ENCODE results near the gene TMEM205. TPM values are rescaled to one million over a fixed set of nuclear protein-coding genes. Genes with fewer than 3 reads are reported as not detected.
"Not testable (repeated sequence)": the region's sequence is repeated elsewhere in the genome, so short reads cannot be mapped to it uniquely, and the experiment has no call there.

TMEM205 gene
- total RNA-seq, 2 donors from 2014 or later = 41.5 to 42.9 TPM

DNA sequence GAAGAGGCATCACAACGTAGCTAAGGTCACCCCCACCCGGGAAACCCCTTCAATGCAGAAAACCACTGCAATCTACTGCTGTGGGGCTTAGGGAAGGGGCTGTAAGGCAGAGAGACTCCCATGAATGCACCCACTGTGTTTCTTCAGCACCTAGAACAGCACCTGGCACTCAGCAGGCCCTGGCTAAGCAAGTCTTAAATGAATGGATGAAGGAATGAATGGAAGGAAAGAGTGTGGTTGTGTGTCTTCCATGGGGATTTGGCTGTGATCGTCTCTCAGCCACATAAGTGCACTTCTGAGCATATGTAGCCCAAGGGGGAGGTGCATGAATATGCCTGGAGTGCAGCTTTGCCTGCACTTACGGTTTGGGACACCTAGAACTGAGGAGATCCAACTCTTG lies 3.1 kb upstream of the TMEM205 start:
- DNase-seq (ENCODE audit: low spot score) = no peak
- intact Hi-C loops (cut with DNase I) = no loop called here

DNA sequence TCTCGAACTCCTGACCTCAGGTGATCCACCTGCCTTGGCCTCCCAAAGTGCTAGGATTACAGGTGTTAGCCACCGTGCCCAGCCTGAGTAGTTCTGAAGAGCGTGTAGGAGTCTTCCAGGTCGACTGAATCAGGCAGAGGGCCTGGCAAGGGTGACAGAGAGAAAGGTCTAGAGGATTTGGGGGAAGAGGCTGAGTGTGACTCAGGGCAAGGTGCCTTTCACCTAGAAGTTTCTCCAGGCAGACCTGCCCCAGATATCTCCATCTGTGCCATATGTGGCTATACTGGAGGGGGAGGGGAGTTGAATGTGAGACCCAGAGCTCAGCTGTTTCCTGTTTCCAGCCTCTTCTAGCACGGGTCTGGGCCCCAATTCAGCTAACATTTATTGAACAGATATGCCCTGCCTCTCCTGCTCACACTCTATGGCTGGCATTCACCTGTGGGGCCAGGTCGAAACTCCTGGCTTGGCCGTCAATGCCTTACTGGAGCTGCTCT lies 1.5 kb upstream of the TMEM205 start:
- DNase-seq (ENCODE audit: low spot score) = no peak
- intact Hi-C loops (cut with DNase I) = no loop called here

DNA sequence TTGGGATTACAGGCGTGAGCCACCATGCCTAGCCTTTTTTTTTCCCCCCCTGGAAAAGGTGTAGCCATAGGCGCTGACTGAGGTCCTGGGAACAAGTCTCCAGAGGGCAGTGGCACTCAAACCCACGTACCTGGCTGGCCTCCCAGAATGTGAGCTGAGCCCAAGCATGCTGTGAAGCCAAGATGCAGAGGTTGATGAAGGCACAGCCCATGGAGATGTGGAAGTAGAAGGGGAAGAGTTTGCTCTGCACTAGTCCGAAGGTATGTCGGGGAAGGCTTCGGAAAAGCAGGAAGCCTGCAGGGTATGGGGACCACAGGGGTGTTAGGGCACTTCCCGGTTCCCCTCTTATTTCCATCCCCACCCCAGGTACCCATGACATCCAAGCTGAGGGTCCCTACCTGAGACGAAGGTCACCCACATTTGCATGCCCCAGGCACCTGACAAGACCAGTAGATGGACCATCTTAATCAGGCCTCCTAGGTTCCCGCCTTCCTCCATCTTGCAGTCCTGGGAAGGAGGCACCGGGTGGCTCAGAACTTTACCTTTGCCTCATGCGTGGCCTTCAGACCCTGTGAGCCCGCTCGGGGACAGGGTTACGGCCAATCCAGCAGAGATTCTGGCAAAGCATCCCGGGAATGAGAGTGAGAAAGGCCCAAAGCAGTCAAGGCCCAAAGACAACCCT lies 805 bp downstream of the TMEM205 start:
- no peak for DNase-seq (ENCODE audit: low spot score)
- intact Hi-C loops (cut with DNase I) = no loop called here

DNA sequence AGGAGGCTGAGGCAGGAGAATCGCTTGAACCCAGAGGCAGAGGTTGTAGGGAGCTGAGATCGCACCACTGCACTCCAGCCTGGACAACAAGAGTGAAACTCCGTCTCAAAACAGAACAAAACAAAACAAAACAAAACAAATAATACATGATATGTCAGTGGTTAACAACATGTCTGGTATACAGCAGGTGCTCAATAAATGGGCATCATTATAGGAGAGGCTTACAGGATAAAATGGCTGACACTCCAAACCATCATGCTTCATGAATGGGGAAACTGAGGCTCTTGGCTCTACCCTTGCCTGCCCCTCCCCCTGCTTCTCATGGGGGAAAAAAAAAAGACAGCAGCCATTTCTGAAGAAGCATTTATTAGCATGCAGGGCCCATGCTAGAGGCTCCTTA lies 3.6 kb downstream of the TMEM205 start:
- no peak for DNase-seq (ENCODE audit: low spot score)
- intact Hi-C loops (cut with DNase I) = no loop called here

DNA sequence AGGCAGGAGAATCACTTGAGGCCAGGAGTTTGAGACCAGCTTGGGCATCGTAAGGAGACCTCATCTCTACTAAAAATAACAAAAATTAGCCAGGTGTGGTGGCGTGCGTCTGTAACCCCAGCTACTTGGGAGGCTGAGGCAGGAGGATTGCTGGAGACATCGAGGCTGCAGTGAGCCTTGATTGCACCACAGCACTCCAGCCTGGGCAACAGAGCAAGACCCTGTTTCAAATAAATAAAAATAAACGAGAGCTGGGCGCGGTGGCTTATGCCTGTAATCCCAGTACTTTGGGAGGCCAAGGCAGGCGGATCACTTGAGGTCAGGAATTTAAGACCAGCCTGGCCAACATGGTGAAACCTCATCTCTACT lies 6.0 kb downstream of the TMEM205 start:
- DNase-seq (ENCODE audit: low spot score); intact Hi-C loops (cut with DNase I): not testable (repeated sequence)

DNA sequence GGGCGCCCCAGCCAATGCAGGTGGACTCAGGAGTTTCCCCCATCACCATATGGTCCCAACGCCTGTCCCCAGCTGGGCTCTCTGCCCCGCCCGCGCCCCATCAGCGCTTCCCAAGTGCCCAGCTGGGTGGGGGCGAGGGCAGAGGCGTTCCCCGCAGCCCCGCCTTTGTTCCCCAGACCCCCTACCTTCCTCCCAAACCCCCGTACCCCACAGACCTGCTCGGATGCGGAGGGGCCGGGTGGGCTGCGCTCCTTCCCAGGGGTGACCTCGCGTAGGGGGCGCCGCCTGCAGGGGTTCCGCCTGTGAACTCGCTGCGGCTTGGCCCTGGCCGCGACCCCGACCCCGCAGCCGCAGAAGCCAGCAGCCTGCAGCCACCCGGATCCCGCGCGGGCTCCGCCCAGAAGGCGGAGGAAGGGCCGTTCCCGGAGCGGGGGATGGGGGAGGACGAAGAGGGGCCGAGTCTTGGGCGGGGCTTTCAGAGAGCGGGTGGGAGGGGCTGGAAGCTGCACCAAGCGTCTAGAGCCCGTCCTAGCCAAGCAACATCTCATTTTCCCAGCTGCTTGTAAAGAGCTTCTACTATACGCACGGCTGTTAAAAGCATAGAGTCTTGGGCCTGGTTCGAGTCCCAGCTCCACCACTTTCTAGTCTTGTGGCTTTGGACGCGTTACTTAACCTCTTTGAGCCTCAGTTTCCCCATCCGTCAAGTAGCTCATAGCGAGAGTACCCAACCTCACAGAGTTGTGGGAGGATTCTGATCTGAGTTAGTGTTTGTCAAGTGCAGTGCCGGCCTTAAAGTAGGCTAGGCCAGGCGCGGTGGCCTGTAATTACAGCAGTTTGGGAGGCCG lies 6.6 kb downstream of the TMEM205 start, which contains the start of gene RAB3D:
RAB3D (minus strand) TSS at position 404 of the 845 bp plus-strand sequence. CDS start 2,258 bp downstream, outside the sequence.
- intact Hi-C loops (cut with DNase I) = no loop called here

DNA sequence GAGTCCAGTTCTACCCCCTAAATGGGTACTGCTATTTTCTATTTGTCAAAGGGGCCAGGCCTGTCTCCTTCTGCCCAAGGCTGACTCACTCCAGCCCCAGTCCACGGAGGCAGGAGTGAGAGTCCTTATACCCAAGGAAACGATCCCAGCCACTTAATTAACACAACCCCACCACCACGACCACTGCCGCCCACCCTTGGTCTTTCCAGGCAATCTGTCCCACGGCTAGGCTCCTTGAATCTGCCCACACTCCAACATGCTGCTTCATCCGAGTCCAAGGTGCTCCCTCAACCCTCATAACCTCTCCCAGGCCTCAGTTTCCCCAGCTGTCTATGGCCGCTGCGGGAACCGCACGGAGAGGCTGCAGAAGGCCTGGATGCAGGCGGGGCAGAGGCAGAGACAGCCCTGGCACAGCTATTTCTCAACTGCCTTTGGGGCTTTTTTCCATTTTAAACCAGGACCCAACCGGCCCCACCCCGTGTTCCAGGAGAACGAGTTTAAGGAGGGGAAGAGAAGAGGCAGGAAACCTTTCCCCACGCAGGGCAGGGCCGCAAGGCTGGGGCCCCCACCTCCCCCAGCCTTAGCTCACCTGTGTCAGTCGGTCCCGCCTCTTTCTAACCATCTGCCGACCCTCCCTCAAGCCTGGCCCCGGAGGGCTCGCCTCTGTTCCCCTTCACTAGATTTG lies 7.4 kb downstream of the TMEM205 start:
- no peak for DNase-seq (ENCODE audit: low spot score)
- intact Hi-C loops (cut with DNase I) = no loop called here

More for the DNA sequence above, 6.6 kb downstream of the TMEM205 start, which contains the start of gene RAB3D:
- peak; percentile 98 for DNase-seq (ENCODE audit: low spot score)

DNA sequence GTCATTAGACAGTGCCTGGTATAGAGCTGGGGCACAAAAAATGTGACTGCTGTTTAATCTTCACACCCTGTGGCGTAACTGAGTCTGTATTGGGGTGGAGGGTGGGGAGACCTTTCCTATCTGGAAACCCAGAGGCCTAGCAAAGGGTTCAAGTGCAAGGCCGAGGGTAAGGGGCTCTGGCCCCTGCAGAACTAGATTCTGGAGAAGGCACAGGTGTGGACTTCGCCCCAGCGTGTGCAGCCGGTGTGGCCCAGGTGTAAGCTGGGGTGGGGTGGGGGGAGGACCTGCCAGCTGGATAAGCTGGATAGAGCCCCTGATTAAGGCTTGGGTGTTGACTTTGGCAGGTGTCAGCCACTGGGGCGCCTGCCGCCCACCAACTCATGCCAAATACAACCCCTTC lies 7.9 kb downstream of the TMEM205 start:
- intact Hi-C loops (cut with DNase I) = no loop called here
- DNase-seq (ENCODE audit: low spot score) = no peak

DNA sequence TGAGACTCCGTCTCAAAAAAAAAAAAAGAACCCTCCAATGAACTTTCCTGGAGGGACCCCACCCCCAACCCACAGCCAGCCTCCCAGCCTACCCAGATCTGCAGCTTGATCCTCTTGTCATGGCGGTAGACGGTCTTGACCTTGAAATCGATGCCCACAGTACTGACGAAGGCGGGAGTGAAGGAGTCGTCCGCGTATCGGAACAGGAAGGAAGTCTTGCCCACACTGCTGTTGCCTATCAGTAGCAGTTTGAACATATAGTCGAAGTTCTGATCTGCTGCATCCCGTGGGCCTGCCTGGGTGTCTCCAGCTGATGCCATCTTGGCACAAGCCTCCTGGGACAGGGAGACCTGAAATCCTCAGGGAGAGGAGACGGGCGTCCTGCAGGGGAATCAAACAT lies 9.0 kb downstream of the TMEM205 start:
- intact Hi-C loops (cut with DNase I) = no loop called here
- no peak for DNase-seq (ENCODE audit: low spot score)

DNA sequence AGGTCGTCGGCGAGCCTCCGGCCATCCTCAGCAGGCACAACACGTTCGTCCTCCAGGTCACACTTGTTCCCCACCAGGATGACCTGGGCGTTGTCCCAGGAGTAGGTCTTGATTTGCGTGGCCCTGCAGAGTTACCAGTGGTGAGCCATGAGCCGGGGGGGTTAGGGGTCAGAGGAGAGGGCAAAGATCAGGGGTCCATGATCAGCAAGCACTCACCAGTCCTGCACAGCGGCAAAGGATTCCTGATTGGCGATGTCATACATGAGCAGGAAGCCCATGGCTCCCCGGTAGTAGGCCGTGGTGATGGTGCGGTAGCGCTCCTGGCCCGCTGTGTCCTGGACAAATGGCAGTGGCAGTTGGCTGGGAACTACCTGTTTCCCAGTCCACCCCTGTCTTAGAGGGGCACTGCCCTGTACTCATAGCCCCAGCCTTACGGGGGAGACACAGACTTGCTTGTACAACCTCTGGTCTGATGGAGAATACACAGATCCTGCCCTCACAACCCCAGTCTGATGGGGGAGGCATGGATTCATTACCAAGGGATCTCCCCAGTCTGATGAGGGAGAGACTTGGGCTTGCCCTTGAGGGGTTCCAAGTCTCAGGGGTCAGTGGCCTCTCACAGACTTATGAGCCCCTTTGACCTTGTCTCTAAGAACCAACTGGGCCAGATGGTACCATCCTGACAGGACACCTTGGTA lies 10.5 kb downstream of the TMEM205 start:
- DNase-seq (ENCODE audit: low spot score) = no peak
- intact Hi-C loops (cut with DNase I) = no loop called here

DNA sequence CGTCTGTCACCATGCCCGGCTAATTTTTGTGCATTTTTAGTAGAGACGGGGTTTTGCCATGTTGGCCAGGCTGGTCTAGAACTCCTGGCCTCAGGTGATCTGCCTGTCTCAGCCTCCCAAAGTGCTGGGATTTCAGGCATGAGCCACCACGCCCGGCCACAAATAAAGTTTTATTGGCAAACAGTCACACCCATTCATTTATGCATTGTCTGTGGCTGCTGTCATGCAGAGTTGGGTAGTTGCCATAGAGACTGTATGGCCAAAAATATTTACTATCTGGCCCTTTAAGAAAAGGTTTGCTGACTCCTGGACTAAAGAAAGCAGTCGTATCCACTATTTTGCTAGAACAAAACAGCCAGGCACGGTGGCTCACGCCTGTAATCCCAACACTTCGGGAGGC lies 12.2 kb downstream of the TMEM205 start:
- DNase-seq (ENCODE audit: low spot score) = not testable (repeated sequence)

DNA sequence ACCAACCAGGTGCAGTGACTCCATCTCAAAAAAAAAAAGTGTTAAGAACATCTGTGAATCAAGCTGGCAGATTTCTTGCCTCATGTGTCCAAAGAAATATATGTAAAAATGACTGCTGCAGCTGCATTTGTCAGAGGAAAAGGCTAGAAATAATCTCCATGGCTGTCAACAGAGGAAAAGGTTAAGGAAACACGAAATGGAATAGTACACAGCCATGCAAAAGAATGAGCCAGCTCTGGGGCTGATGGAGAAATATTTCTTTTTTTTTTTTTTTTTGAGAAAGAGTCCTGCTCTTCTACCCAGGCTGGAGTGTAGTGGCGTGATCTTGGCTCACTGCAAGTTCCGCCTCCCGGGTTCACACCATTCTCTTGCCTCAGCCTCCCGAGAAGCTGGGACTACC lies 13.2 kb downstream of the TMEM205 start:
- intact Hi-C loops (cut with DNase I) = no loop called here
- DNase-seq (ENCODE audit: low spot score) = no peak

More for the DNA sequence above, 12.2 kb downstream of the TMEM205 start:
- intact Hi-C loops (cut with DNase I) = not testable (repeated sequence)

DNA sequence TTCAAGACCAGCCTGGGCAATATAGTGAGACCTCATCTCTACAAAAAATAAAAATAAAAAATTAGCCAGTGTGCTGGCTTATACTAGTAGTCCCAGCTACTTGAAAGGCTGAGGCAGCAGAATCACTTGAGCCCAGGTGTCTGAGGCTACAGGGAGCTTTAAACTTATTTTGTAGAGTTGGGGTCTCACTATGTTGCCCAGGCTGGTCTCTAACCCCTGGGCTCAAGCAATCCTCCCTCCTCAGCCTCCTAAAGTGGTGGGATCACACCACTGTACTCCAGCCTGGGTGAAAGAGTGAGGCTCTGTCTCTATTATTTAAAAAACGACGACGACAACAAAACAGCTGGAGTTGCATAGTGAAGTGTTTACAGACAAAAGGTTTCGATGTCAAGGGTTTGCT lies 14.6 kb downstream of the TMEM205 start:
- no peak for DNase-seq (ENCODE audit: low spot score)
- intact Hi-C loops (cut with DNase I) = no loop called here

DNA sequence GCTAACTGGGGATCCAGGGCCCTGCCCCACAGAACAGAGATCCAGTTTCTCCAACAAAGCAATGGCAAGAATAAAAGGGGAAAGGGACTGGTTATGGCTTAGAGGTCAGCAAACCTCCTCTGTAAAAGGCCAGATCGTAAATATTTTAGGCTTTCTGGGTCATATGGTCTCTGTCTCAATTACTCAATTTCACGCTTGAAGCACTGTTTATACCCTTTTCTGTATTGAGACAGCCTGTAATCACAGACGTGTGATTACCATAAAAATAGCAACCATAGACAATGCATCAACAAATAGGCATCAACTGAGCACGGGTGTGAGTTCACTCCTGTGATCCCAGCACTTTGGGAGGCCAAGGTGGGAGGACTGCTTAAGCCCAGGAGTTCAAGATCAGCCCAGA lies 15.9 kb downstream of the TMEM205 start:
- intact Hi-C loops (cut with DNase I) = no loop called here

DNA sequence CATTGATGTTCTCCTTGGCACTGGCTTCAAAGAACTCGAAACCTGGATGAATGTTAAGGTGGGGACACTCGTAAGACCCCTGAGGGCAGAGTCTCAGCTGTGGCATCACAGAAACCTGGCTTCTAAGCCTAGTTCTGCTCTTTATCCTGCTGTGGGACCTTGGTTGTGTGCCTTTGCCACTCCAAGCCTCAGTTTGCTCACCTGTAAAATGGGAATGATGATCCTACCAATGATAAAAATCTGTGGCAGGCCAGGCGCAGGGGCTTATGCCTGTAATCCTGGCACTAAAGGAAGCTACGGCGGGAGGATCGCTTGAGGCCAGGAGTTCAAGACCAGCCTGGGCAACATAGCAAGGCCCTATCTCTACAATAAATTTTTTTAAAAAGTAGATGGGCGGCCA lies 20.5 kb downstream of the TMEM205 start:
- DNase-seq (ENCODE audit: low spot score) = no peak
- intact Hi-C loops (cut with DNase I) = no loop called here

More for the DNA sequence above, 15.9 kb downstream of the TMEM205 start:
- DNase-seq (ENCODE audit: low spot score) = no peak

DNA sequence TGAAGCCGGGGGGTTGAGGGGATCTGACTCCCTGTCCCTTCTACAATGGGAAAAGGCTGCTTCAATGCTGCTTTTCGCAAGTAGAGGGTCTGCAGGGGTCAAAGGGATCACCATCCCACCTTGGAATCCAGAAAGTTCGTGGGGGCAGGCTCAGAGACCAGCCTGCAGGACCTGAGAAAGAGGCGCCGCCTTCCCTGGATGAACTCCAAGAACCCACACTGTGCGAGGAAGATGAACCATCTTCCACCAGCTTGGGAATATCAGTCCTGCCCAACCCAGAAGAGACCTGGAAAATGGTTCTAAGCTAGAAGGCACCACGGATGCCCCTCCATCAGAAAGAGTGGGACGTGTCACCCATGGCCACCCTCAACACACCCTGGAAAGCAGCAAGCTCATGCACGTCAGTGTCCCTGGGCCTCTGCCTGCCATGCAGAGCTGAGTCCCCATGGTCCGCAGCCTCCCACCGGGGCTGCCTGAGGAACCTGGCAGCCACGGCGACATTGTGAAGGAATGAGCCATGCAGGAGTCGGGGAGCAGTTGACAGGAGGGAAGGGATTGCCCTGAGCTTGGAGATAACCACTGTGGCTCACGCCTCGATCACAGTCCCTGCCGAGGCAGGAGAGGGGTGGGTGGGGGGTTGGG lies 21.2 kb downstream of the TMEM205 start:
- intact Hi-C loops (cut with DNase I) = no loop called here
- DNase-seq (ENCODE audit: low spot score) = no peak

DNA sequence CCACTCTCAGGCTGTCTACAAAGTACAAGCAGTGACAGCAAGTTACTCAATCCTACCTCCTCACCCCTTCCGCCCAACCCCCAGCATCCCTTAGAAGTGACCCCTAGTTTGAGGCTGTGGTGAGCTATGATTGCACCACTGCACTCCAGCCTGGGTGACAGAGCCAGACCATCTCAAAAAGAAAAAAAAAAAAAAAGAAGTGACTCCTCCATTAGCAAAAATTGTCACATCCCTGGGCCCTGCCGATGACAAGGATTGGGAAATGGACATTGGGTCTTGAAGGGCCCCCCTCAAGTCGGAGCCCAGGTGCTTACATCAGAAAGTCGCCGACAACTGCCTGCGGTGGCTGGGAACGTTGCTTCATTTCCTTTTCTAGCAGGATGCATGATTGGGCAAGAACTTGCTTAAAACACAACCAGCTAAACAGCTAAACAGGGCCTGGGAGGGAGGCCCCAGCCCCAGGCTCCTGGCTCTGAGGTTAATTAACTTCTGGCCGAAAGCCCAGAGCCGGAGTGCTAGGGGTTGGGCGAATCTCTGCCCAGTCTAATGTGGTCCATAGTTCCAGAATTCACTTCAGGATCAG lies 21.9 kb downstream of the TMEM205 start:
- peak; percentile 93 for DNase-seq (ENCODE audit: low spot score)

DNA sequence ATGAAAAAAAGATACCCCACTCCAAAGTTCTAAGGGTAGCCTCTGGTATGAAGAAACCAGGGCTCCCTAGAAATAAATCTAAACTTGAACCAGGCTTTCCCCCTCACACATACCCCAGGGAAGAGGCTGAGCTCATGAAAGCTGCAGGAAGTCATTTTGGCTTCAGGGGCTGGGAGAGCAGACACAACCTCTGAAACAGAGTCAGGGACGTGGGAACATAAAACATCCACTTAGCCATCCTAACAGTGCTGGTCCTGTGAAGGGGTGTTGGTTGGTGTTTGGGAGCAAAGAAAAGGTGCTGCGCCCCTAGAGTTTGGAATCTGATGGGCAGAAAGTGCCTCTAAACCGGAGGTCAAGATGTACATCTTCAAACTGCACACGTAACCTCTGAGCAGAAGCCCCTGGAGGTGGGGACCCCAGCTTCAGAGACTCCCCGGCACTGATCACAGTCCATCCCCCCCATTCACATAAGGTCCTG lies 22.4 kb downstream of the TMEM205 start:
- intact Hi-C loops (cut with DNase I) = no loop called here

More for the DNA sequence above, 21.9 kb downstream of the TMEM205 start:
- intact Hi-C loops (cut with DNase I) = no loop called here

More for the DNA sequence above, 22.4 kb downstream of the TMEM205 start:
- DNase-seq (ENCODE audit: low spot score) = no peak

Data from posterior vena cava (tissue), 2 donors.